ENCODE data around the gene SUSD5.

The SUSD5 gene

GRCh38 chr3:33218446-33219174 lies at the start of gene SUSD5:
TSS of gene SUSD5 (minus strand) at chr3:33218810. CDS start at chr3:33218797, 13 bp downstream.
- DNase-seq: peak in 13 of 56 donors; percentile 3 to 43 (median 9)

- DNase-seq: no peak
These were observed 41.5 kb upstream of the SUSD5 start for GRCh38 chr3:33260104-33260503.

- no peak for DNase-seq
These were observed 37.6 kb upstream of the SUSD5 start for GRCh38 chr3:33256249-33256648.

- DNase-seq: no peak
These were observed 32.1 kb upstream of the SUSD5 start for GRCh38 chr3:33250712-33251111.

- DNase-seq: no peak
These were observed 28.2 kb upstream of the SUSD5 start for GRCh38 chr3:33246786-33247185.

- no peak for DNase-seq
These were observed 21.7 kb upstream of the SUSD5 start for GRCh38 chr3:33240261-33240660.

GRCh38 chr3:33238923-33239322 lies 20.3 kb upstream of the SUSD5 start:
- no peak for DNase-seq

DNA sequence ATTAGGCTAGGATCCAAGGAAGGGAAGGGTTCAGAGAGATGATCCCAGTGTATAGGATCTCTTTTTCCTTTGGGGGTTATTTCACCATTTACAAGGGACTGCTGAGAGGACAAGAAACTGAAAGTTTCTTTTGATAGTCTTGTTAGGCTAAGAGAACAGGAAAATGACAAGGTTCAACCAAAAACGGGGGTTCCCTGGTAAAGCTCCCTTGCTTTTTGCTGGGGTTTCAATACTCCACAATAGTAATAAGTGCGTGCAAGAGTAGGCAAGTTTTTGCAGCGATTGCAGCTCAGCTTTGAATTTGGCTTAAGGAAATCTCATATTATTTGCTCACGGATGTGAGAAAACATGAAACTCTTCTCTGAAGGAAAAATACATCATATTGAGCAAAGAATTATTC lies 18.8 kb upstream of the SUSD5 start:
- DNase-seq: no peak

DNA sequence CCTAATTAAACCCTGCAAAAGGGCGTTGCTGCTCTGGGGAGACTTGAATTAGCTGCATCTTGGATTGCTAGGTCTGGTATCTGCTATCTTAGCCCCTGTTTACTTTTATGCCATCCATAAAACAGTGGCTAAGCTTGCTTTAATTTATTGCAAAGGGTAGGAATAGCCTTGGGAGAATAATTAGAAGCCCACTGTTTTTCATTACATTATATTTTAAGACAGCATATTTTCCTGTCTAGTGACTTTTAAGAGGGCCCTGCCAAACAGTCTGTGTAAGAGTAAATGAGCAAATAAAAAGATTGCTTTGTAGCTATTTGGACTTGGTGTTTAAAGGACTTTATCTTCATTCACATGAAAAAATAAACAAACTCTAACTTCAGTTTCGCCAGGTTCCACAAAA lies 17.4 kb upstream of the SUSD5 start:
- DNase-seq: no peak

- no peak for DNase-seq
These were observed 15.3 kb upstream of the SUSD5 start for GRCh38 chr3:33233884-33234283.

GRCh38 chr3:33231756-33232465 lies 13.3 kb upstream of the SUSD5 start:
- DNase-seq: no peak

GRCh38 chr3:33229947-33230346 lies 11.3 kb upstream of the SUSD5 start:
- DNase-seq: no peak

DNA sequence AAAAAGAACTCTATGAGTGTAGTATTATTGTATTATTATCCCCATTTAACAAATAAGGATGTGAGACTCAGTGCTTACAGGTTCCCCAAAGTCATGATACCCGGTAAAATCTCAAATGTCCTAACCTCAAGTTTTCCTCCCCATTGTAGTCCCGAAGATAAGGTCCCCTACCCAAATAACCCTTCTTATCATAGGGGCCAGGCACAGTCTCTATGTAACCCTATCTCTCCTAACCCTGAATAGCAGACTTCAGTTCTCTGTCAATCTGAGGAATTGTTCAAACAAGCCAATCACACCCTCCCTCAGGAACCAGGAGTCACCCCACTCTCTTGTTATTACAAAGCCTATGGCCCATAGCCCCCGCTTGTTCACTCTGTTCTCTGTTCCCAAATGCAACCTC lies 10.5 kb upstream of the SUSD5 start:
- no peak for DNase-seq

DNA sequence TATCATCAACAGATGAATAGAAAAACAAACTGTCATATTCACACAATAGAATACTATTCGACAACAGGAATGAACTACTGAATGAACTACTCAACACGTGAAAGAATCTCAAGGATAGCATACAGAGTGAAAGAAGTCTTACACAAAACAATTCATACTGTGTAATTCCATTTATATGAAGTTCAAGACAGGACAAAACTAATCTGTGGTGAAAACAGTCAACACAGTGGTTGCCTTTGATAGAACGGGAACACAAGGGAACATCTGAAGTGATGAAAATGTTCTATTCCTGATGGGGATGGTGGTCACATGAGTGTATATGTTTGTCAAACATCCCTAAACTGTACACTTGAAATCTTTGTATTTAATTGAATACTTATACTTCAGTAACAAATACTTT lies 2.6 kb upstream of the SUSD5 start:
- no peak for DNase-seq

DNA sequence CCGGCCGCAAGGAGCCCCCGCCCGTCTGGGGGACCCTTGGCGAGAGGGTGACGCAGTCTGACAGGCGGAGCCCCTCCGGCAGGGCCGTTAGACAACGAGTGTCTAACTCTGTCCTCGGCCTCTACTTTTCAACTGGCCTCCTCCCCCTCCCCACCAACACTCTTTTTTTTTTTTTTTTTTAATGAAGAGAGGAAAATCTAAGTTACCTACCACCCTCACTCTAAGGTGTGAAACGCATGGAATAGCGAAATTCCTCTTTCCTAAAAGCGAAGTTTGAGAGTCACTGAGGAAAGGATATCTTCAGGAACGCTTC lies 521 bp upstream of the SUSD5 start:
- DNase-seq: no peak

GRCh38 chr3:33217866-33218445 lies 654 bp downstream of the SUSD5 start:
- DNase-seq: no peak

GRCh38 chr3:33215739-33216138 lies 2.9 kb downstream of the SUSD5 start:
- no peak for DNase-seq

- no peak for DNase-seq
These were observed 6.2 kb downstream of the SUSD5 start for GRCh38 chr3:33212406-33212805.

GRCh38 chr3:33211444-33211843 lies 7.2 kb downstream of the SUSD5 start:
- DNase-seq: no peak

DNA sequence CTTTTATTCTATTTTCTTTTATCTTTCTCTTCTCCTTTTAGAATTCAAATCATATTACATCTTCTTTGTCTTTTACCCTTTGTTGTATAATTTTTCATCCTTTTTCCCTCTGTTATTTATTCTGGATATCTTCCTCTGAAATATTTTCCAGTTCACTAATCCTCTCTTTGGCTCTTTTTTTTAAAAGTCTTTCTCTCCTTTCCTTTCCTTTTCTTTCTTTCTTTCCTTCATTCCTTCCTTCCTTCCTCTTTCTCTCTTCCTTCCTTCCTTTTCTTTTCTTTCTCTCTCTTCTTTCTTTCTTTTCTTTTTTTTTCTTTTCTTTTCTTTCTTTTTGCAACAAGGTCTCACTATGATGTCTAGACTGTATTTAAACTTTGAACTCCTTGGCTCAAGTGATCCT lies 9.3 kb downstream of the SUSD5 start:
- DNase-seq: no peak

DNA sequence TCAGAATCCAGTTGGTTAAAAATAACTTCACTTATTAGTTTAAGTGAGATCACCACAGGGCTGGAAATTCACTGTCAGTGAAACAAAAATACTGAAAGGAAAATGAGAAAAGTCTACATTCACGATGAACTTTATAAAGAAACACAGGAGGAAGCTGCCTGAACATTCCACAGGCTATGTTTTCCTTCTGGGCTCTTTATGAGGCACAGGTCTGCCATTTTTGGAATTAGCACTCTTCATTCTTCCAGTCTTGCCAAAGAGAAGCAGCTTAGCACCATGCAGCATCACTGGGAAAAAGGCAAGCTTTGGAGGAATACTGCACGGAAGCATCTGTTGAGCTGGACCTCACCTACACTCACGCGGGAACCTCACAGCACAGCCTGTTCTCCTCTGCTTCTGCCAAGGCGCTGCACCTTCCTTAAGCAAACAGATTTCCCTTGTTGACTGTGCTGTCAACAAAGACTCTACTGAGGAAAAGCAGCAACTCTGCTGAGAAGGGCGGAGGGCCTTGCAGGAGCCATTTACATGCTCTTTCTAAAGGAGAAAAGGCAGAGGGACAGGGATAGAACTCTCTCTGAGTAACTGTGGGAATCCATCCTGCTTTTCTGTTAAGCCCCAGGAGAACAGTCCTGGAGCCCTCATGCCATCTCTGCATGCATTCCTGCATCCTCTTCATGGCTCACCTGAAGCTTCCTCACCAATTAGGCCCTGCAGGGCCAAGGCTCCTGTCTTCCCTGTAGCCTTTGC lies 15.7 kb downstream of the SUSD5 start:
- peak in 4 of 56 donors; percentile 2 to 14 (median 9) for DNase-seq

- no peak for DNase-seq
These were observed 17.4 kb downstream of the SUSD5 start for GRCh38 chr3:33201195-33201594.
